IMR-90 (cell line): ENCODE data around the gene SLC7A10. TPM values are rescaled to one million over a fixed set of nuclear protein-coding genes. Genes with fewer than 3 reads are reported as not detected.

Experiments used
- ATAC-seq: fragments of 200-7000 bp; cut with Tn5 transposase; 2 replicates; pipeline ENCODE4 v1.9.1; 2020; ENCODE audit warnings: low read depth, mild to moderate bottlenecking, moderate library complexity
- BruUV-seq: library from RNA; stranded (reverse); fragments of 400-500 nt; replicated peaks from 2 replicates; lab custom pipeline; 2021; lab: Mats Ljungman, UMichigan
- CTCF ChIA-PET: fragments of 300-600 bp; formaldehyde crosslinking; extraction: SDS; loops from one replicate; lab custom pipeline; 2021; ENCODE audit warnings: antibody characterized with exemption; lab: Yijun Ruan, JAX
- POLR2A ChIA-PET: fragments of 300-600 bp; sonication (Branson Sonifier 250); formaldehyde crosslinking; loops from one replicate; lab custom pipeline; 2022; ENCODE audit warnings: antibody characterized with exemption; ENCODE audit not compliant: unreplicated experiment; lab: Charles Lee
- DNase-seq: peaks from one replicate; pipeline ENCODE4 v3.0.0; 2013
- H2AFZ ChIP-seq: replicated peaks from 2 replicates; pipeline ENCODE3; 2013; ENCODE audit warnings: low read length, mild to moderate bottlenecking; ENCODE audit not compliant: poor library complexity
- H2AK5ac ChIP-seq: 2 replicates; pipeline ENCODE4 v1.6.1; 2013; ENCODE audit warnings: low read depth, low read length, inconsistent platforms
- H2AK9ac ChIP-seq: replicated peaks from 2 replicates; pipeline ENCODE3; 2013; ENCODE audit warnings: mild to moderate bottlenecking, low read depth, low read length, moderate library complexity; ENCODE audit not compliant: poor library complexity
- H2BK120ac ChIP-seq: 2 replicates; pipeline ENCODE4 v1.6.1; 2013; ENCODE audit warnings: low read depth, low read length, inconsistent platforms
- H2BK15ac ChIP-seq: 3 replicates; pipeline ENCODE4 v1.6.1; 2013; ENCODE audit warnings: low read depth, low read length, inconsistent platforms
- H2BK20ac ChIP-seq: 2 replicates; pipeline ENCODE4 v1.6.1; 2013; ENCODE audit warnings: low read depth, mild to moderate bottlenecking, inconsistent platforms, low read length, moderate library complexity
- H2BK5ac ChIP-seq: 2 replicates; pipeline ENCODE4 v1.6.1; 2013; ENCODE audit warnings: mild to moderate bottlenecking, low read depth, low read length, inconsistent platforms; ENCODE audit not compliant: poor library complexity, severe bottlenecking
- H3K14ac ChIP-seq: replicated peaks from 2 replicates; pipeline ENCODE4 v1.6.1; 2013; ENCODE audit warnings: low read depth, low read length, inconsistent platforms
- H3K18ac ChIP-seq: 2 replicates; pipeline ENCODE4 v1.6.1; 2013; ENCODE audit warnings: low read depth, low read length, control low read depth
- H3K23ac ChIP-seq: 2 replicates; pipeline ENCODE4 v1.6.1; 2013; ENCODE audit warnings: low read depth, low read length, inconsistent platforms
- H3K27ac ChIP-seq: 2 replicates; pipeline ENCODE4 v1.5.1; 2013; ENCODE audit warnings: mild to moderate bottlenecking, control low read depth, low read length; ENCODE audit not compliant: insufficient read depth
- H3K27me3 ChIP-seq: 2 replicates; pipeline ENCODE4 v1.6.1; 2013; ENCODE audit warnings: low read length; ENCODE audit not compliant: control insufficient read depth, insufficient read depth
- H3K36me3 ChIP-seq: 2 replicates; pipeline ENCODE4 v1.6.1; 2013; ENCODE audit warnings: low read length, mixed read lengths; ENCODE audit not compliant: control insufficient read depth, insufficient read depth
- H3K4ac ChIP-seq: 2 replicates; pipeline ENCODE4 v1.6.1; 2013; ENCODE audit warnings: low read depth, low read length, inconsistent platforms
- H3K4me1 ChIP-seq: 2 replicates; pipeline ENCODE4 v1.6.1; 2013; ENCODE audit warnings: low read length, mixed read lengths; ENCODE audit not compliant: control insufficient read depth, insufficient read depth
- H3K4me2 ChIP-seq: 2 replicates; pipeline ENCODE4 v1.6.1; 2013; ENCODE audit warnings: low read depth, mild to moderate bottlenecking, control low read depth, low read length, moderate library complexity
- H3K4me3 ChIP-seq: 2 replicates; pipeline ENCODE4 v1.5.1; 2013; ENCODE audit warnings: low read depth, mild to moderate bottlenecking, control low read depth, low read length, moderate library complexity; ENCODE audit not compliant: insufficient read depth
- H3K56ac ChIP-seq: 2 replicates; pipeline ENCODE4 v1.6.1; 2013; ENCODE audit warnings: low read length, inconsistent platforms; ENCODE audit not compliant: insufficient read depth; ENCODE audit errors: extremely low read depth
- H3K79me1 ChIP-seq, 2 experiments: 2 replicates each; pipeline ENCODE4 v1.6.1; 2013; ENCODE audit warnings: low read length in 2 of 2, inconsistent platforms in 1 of 2, low read depth in 1 of 2
- H3K9ac ChIP-seq: 2 replicates; pipeline ENCODE4 v1.6.1; 2013; ENCODE audit warnings: low read depth, low read length, control low read depth
- H3K9me1 ChIP-seq: 2 replicates; pipeline ENCODE4 v1.6.1; 2013; ENCODE audit warnings: low read length, inconsistent platforms; ENCODE audit not compliant: insufficient read depth
- H3K9me3 ChIP-seq: 2 replicates; pipeline ENCODE4 v1.6.1; 2013; ENCODE audit warnings: low read length; ENCODE audit not compliant: control insufficient read depth, insufficient read depth
- H4K20me1 ChIP-seq: 2 replicates; pipeline ENCODE4 v1.6.1; 2013; ENCODE audit warnings: low read length, inconsistent platforms; ENCODE audit not compliant: insufficient read depth
- H4K5ac ChIP-seq: 2 replicates; pipeline ENCODE4 v1.6.1; 2013; ENCODE audit warnings: mild to moderate bottlenecking, low read depth, low read length, control low read depth
- H4K8ac ChIP-seq, 2 experiments: 2 replicates each; pipeline ENCODE4 v1.6.1; 2013; ENCODE audit warnings: low read depth in 2 of 2, low read length in 2 of 2, control low read depth in 1 of 2, inconsistent platforms in 1 of 2
- H4K91ac ChIP-seq: 2 replicates; pipeline ENCODE4 v1.6.1; 2013; ENCODE audit warnings: low read depth, low read length, inconsistent platforms; ENCODE audit not compliant: insufficient read depth
- BHLHE40 ChIP-seq: fragments of 150-350 bp; IDR thresholded peaks from 2 replicates; pipeline ENCODE4 v1.6.1; 2016; ENCODE audit warnings: mild to moderate bottlenecking, low read depth, low read length
- CEBPB ChIP-seq: IDR thresholded peaks from 2 replicates; pipeline ENCODE4 v1.6.1; 2012; ENCODE audit warnings: low read depth, low read length, improper control_type of control experiment
- CTCF ChIP-seq: conservative IDR thresholded peaks from 2 replicates; pipeline ENCODE4 v1.5.1; 2012; ENCODE audit warnings: mild to moderate bottlenecking, low read depth, low read length, improper control_type of control experiment
- ELK1 ChIP-seq: fragments of 150-350 bp; IDR thresholded peaks from 2 replicates; pipeline ENCODE4 v1.6.1; 2016; ENCODE audit warnings: low read depth, mild to moderate bottlenecking, low read length, moderate library complexity, borderline replicate concordance
- FOS ChIP-seq: fragments of 150-350 bp; IDR thresholded peaks from 2 replicates; pipeline ENCODE4 v1.6.1; 2016; ENCODE audit warnings: low read depth, low read length
- MXI1 ChIP-seq: IDR thresholded peaks from 2 replicates; pipeline ENCODE4 v1.6.1; 2012; ENCODE audit warnings: low read depth, mild to moderate bottlenecking, low read length, moderate library complexity, borderline replicate concordance
- NFE2L2 ChIP-seq: fragments of 150-350 bp; IDR thresholded peaks from 2 replicates; pipeline ENCODE4 v1.6.1; 2016; ENCODE audit warnings: low read depth, mild to moderate bottlenecking, low read length
- POLR2A ChIP-seq: IDR thresholded peaks from 2 replicates; pipeline ENCODE4 v1.6.1; 2012; ENCODE audit warnings: mild to moderate bottlenecking, low read depth, low read length
- RAD21 ChIP-seq: IDR thresholded peaks from 2 replicates; pipeline ENCODE4 v1.6.1; 2012; ENCODE audit warnings: low read length, improper control_type of control experiment
- RCOR1 ChIP-seq: IDR thresholded peaks from 2 replicates; pipeline ENCODE4 v1.6.1; 2012; ENCODE audit warnings: mild to moderate bottlenecking, low read length, improper control_type of control experiment; ENCODE audit not compliant: insufficient replicate concordance
- RFX5 ChIP-seq: IDR thresholded peaks from 2 replicates; pipeline ENCODE4 v1.8.0; 2012; ENCODE audit warnings: low read depth, mild to moderate bottlenecking, low read length, moderate library complexity
- SMC3 ChIP-seq: fragments of 150-350 bp; IDR thresholded peaks from 2 replicates; pipeline ENCODE4 v1.6.1; 2016; ENCODE audit warnings: low read depth, mild to moderate bottlenecking, antibody characterized with exemption, low read length, moderate library complexity
- USF2 ChIP-seq: fragments of 150-350 bp; IDR thresholded peaks from 2 replicates; pipeline ENCODE4 v1.6.1; 2017; ENCODE audit warnings: mild to moderate bottlenecking, antibody characterized with exemption, low read length, low read depth
- WGBS, 2 experiments: methylation state at CpG; one replicate each; pipeline versions ENCODE4 v1.1.5 to v1.1.7; 2013; ENCODE audit warnings: missing lambda C conversion rate in 2 of 2; ENCODE audit not compliant: insufficient read length in 1 of 2; ENCODE audit errors: extremely low coverage in 2 of 2; 5-methylcytosine and 5-hydroxymethylcytosine counted together
- dilution Hi-C: fragments of 300-500 bp; cut with HindIII; formaldehyde crosslinking; loops from one replicate; pipeline ENCODE4 v1.14.3; 2018; ENCODE audit warnings: low sequenced_read_pairs; ENCODE audit not compliant: unreplicated experiment
- in situ Hi-C: fragments of 300-500 bp; cut with MboI; formaldehyde crosslinking; loops from 3 replicates; pipeline ENCODE4 v1.14.3; 2019; ENCODE audit warnings: low sequenced_read_pairs, inconsistent platforms, mixed read lengths
- intact Hi-C: fragments of 100-400 bp; cut with micrococcal nuclease; formaldehyde crosslinking; loops from 2 replicates; pipeline ENCODE4 v1.10.0; 2022
- polyA plus RNA-seq, 3 experiments: library from polyadenylated mRNA; depleted of rRNA; stranded (reverse); fragments of >200 nt; gene quantifications; 2 replicates each; pipeline ENCODE4 v1.2.3, GENCODE V29; 2012; ENCODE audit warnings: low replicate concordance in 1 of 3
- total RNA-seq: library from RNA; depleted of rRNA; stranded (reverse); fragments of >200 nt; gene quantifications from 2 replicates; pipeline ENCODE4 v1.2.3, GENCODE V29; 2012

The SLC7A10 gene
- total and polyA plus RNA-seq, 2 of the 4 experiments (the other 2 are of a cell fraction), result not detected

GRCh38 chr19:33210266-33210940 lies 15.2 kb downstream of the SLC7A10 start:
- no peak overlapping the region for H2AK9ac ChIP-seq
- no peak for ATAC-seq
- ChIA-PET CTCF (no interaction called here), POLR2A (no interaction called here)
- no peak overlapping the region for H2BK20ac ChIP-seq
- no peak overlapping the region for H2BK120ac ChIP-seq
- H2AK5ac ChIP-seq, result no peak overlapping the region
- H3K36me3 ChIP-seq, result peaks cover 8% of the 10 kb centered on the region; the same call in 1 of the 2 replicates
- H3K9me3 ChIP-seq, result no peaks in the 10 kb centered on the region
- in situ Hi-C loops, result no loop called here
- 93% methylated on average over 6 of the region's 22 CpGs; no CpG with 5 or more reads in 1 of the 2 experiments for WGBS, 2 experiments
- TF ChIP-seq POLR2A, result no peak
- TF ChIP-seq CTCF, result no peak
- TF ChIP-seq MXI1, result no peak
- TF ChIP-seq RAD21, result no peak
- no peak for TF ChIP-seq ELK1
- no peak for TF ChIP-seq CEBPB
- TF ChIP-seq BHLHE40, result no peak
- no peak for TF ChIP-seq USF2
- TF ChIP-seq NFE2L2, result no peak
- TF ChIP-seq RCOR1, result no peak
- no peak for TF ChIP-seq RFX5
- TF ChIP-seq FOS, result no peak
- TF ChIP-seq SMC3, result no peak
- H3K4me3 ChIP-seq, result no peak overlapping the region
- H4K91ac ChIP-seq, result no peak overlapping the region
- H3K9ac ChIP-seq, result no peak overlapping the region
- no peak overlapping the region for H2AFZ ChIP-seq
- no peaks in the 10 kb centered on the region for H3K9me1 ChIP-seq
- H2BK15ac ChIP-seq, result no peak overlapping the region
- H3K14ac ChIP-seq, result no peak overlapping the region
- H3K79me1 ChIP-seq, result no peaks in the 10 kb centered on the region
- no peak overlapping the region for H2BK5ac ChIP-seq
- no peaks in the 10 kb centered on the region for H3K4me1 ChIP-seq
- dilution Hi-C loops, result no loop called here
- H4K5ac ChIP-seq, result no peak overlapping the region
- no peak overlapping the region for H3K56ac ChIP-seq
- no peak overlapping the region for H4K8ac ChIP-seq
- no peak overlapping the region for H3K23ac ChIP-seq
- no peak overlapping the region for H3K4ac ChIP-seq
- no peak for DNase-seq
- H3K27ac ChIP-seq, result no peak overlapping the region
- H3K4me2 ChIP-seq, result no peak overlapping the region
- H4K20me1 ChIP-seq, result no peaks in the 10 kb centered on the region
- no TSS peak for BruUV-seq
- intact Hi-C loops, result no loop called here
- no peaks in the 10 kb centered on the region; the same call in 1 of the 2 replicates for H3K27me3 ChIP-seq
- no peak overlapping the region for H3K18ac ChIP-seq
